K562 (cell line): ENCODE measurements around the gene ADK. TPM values are rescaled to one million over a fixed set of nuclear protein-coding genes. Genes with fewer than 3 reads are reported as not detected.

Experiments
- CEBPB ChIP-seq: fragments of 450-650 bp; IDR thresholded peaks from 2 replicates; pipeline ENCODE4 v1.6.1; 2016; ENCODE audit warnings: missing genetic modification characterization, missing compliant biosample characterization
- CHD2 ChIP-seq: IDR thresholded peaks from 2 replicates; pipeline ENCODE4 v1.6.1; 2011; ENCODE audit warnings: low read depth, low read length
- FOXJ3 ChIP-seq: sonication (generic); formaldehyde crosslinking; IDR thresholded peaks from 2 replicates; pipeline ENCODE4 v1.4.0; 2020; ENCODE audit warnings: mild to moderate bottlenecking, missing genetic modification reagents
- KDM4B ChIP-seq, 2 experiments: fragments of 450-650 bp in 1 of 2; sonication (generic) in 1 of 2; IDR thresholded peaks; 2 replicates each; pipeline ENCODE4 v1.6.1; 2016 to 2017; ENCODE audit warnings: borderline replicate concordance in 2 of 2, antibody characterized with exemption in 1 of 2, low read depth in 1 of 2, mild to moderate bottlenecking in 1 of 2
- MEF2A ChIP-seq: IDR thresholded peaks from 2 replicates; pipeline ENCODE4 v1.6.1; 2011; ENCODE audit warnings: low read depth, mild to moderate bottlenecking, low read length, moderate library complexity; ENCODE audit not compliant: control insufficient read depth
- NRF1 ChIP-seq, 2 experiments: fragments of 450-650 bp; IDR thresholded peaks in 1 of 2; conservative IDR thresholded peaks in 1 of 2; 2 replicates each; pipeline ENCODE4 v1.6.1; 2014; ENCODE audit warnings: mild to moderate bottlenecking in 2 of 2
- RAD21 ChIP-seq, 2 experiments: fragments of 250-450 bp in 1 of 2; fragments of 450-650 bp in 1 of 2; sonication (Bioruptor Pico) in 1 of 2; formaldehyde crosslinking in 1 of 2; IDR thresholded peaks in 1 of 2; conservative IDR thresholded peaks in 1 of 2; 2 replicates each; pipeline versions ENCODE4 v1.4.0 to v1.8.0; 2020 to 2022; ENCODE audit warnings: mild to moderate bottlenecking in 2 of 2, moderate library complexity in 1 of 2
- TAF15 ChIP-seq: fragments of 200-400 bp; formaldehyde crosslinking; IDR thresholded peaks from 2 replicates; pipeline ENCODE4 v1.6.1; 2017; ENCODE audit warnings: mild to moderate bottlenecking, low read depth, low read length, moderate library complexity
- TRIM24 ChIP-seq, 2 experiments: fragments of 450-650 bp; IDR thresholded peaks; 2 replicates each; pipeline ENCODE4 v1.6.1; 2016
- U2AF2 ChIP-seq: fragments of 200-400 bp; formaldehyde crosslinking; optimal IDR thresholded peaks from 2 replicates; pipeline ENCODE3; 2017; ENCODE audit warnings: low read depth, mild to moderate bottlenecking, low read length
- ZNF764 ChIP-seq: fragments of 250-450 bp; sonication (Bioruptor Pico); IDR thresholded peaks from 2 replicates; pipeline ENCODE4 v1.4.0; 2020; ENCODE audit warnings: low read depth, mild to moderate bottlenecking, moderate library complexity
- ZNF79 ChIP-seq: fragments of 250-450 bp; sonication (Bioruptor Pico); IDR thresholded peaks from 2 replicates; pipeline ENCODE4 v1.4.0; 2020; ENCODE audit warnings: low read depth, mild to moderate bottlenecking, moderate library complexity
- polyA plus RNA-seq, 8 experiments: library from polyadenylated mRNA; depleted of rRNA in 4 of 8; stranded (reverse) in 5 of 8; unstranded in 3 of 8; fragments of >200 nt; fragmentation: Nextera tagmentation in 2 of 8; fragmentation: Illumina TruSeq in 1 of 8; extraction: Ambion mirVana in 2 of 8; extraction: Trizol in 1 of 8; gene quantifications; 2 replicates each; pipeline versions ENCODE4 v1.2.1 to v1.2.3, GENCODE V29; 2011 to 2014; ENCODE audit warnings: inconsistent platforms in 1 of 8, missing spikeins in 1 of 8
- total RNA-seq, 7 experiments: library from RNA; depleted of rRNA in 6 of 7; stranded (reverse); fragments of >200 nt in 6 of 7; fragmentation: Illumina TruSeq in 2 of 7; extraction: Trizol in 2 of 7; gene quantifications; 2 replicates each; pipeline versions ENCODE4 v1.2.1 to v1.2.3, GENCODE V29; 2011 to 2021; ENCODE audit warnings: low replicate concordance in 1 of 7
- TF ChIP-seq, protein P1 (sequence below): fragments of 450-650 bp; IDR thresholded peaks from 2 replicates; pipeline ENCODE4 v1.6.1; 2018; ENCODE audit not compliant: partially characterized antibody
- TF ChIP-seq, protein P2 (sequence below): sonication (generic); IDR thresholded peaks from 2 replicates; pipeline ENCODE4 v1.6.1; 2016

Gene ADK
- total and polyA plus RNA-seq, 9 of the 15 experiments (the other 6 are each of a cell fraction or from before 2014, with no cell fraction given): 54.2 to 97.8 (median 73.6) TPM

DNA sequence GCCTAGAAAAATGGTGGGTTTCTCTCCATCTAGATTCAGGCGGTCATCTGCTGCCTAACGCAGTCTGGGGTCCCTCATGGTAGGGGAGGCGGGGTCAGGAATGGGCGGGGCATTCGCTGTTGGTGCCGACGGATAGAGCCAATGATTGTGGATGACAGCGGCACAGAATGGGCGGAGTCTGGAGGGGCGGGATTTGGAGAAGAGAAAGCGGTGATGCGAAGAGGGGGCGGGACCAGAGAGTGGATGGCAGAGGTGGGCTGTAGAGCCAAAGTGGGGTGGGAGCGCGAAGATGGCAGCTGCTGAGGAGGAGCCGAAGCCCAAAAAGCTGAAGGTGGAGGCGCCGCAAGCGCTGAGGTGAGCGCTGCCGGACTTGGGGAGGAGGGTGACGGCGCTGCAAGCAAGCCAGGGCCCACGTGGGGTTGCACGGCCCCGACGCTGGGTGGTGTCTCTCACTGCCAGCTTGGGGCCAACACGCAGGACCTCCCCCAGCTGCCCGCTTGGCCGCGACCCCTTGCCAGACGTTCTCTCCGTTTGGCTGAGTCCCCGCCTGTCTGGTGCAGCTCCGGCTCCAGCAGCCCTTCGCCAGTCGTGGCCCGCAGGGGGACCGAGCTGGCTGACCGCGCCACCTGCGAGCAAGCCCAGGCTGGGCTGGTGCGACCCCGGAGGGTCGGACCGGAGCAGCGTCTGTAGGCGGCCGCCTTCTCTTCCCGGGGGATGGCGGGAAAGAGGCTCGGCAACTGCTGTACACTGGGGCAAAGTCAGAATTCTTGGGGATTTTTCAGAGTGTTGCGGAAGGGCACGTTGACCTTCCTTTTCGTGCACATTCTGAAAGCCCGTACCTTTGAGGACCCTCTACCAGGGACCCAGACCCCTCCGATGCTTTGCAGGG lies at the start of gene ADK (continued):
- TF ChIP-seq, protein P1, sequence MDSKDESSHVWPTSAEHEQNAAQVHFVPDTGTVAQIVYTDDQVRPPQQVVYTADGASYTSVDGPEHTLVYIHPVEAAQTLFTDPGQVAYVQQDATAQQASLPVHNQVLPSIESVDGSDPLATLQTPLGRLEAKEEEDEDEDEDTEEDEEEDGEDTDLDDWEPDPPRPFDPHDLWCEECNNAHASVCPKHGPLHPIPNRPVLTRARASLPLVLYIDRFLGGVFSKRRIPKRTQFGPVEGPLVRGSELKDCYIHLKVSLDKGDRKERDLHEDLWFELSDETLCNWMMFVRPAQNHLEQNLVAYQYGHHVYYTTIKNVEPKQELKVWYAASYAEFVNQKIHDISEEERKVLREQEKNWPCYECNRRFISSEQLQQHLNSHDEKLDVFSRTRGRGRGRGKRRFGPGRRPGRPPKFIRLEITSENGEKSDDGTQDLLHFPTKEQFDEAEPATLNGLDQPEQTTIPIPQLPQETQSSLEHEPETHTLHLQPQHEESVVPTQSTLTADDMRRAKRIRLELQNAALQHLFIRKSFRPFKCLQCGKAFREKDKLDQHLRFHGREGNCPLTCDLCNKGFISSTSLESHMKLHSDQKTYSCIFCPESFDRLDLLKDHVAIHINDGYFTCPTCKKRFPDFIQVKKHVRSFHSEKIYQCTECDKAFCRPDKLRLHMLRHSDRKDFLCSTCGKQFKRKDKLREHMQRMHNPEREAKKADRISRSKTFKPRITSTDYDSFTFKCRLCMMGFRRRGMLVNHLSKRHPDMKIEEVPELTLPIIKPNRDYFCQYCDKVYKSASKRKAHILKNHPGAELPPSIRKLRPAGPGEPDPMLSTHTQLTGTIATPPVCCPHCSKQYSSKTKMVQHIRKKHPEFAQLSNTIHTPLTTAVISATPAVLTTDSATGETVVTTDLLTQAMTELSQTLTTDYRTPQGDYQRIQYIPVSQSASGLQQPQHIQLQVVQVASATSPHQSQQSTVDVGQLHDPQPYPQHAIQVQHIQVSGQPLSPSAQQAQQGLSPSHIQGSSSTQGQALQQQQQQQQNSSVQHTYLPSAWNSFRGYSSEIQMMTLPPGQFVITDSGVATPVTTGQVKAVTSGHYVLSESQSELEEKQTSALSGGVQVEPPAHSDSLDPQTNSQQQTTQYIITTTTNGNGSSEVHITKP: peak; percentile 75
- no peak for TF ChIP-seq MEF2A
- no peak for TF ChIP-seq CHD2
- no peak; a peak in 1 of 4 replicates for TF ChIP-seq TRIM24 (IDR thresholded peaks at IDR 0.05)
- peak in 1 of 2 experiments; percentile 41; a peak in 1 of 4 replicates for TF ChIP-seq RAD21 (CRISPR knock-in tag; conservative IDR thresholded peaks at IDR 0.05 in 1 of 2, IDR thresholded peaks at IDR 0.05 in 1 of 2)
- TF ChIP-seq ZNF764 (CRISPR knock-in tag): no peak
- TF ChIP-seq, protein P2, sequence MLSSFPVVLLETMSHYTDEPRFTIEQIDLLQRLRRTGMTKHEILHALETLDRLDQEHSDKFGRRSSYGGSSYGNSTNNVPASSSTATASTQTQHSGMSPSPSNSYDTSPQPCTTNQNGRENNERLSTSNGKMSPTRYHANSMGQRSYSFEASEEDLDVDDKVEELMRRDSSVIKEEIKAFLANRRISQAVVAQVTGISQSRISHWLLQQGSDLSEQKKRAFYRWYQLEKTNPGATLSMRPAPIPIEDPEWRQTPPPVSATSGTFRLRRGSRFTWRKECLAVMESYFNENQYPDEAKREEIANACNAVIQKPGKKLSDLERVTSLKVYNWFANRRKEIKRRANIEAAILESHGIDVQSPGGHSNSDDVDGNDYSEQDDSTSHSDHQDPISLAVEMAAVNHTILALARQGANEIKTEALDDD: no peak
- TF ChIP-seq FOXJ3: no peak
- TF ChIP-seq NRF1 (conservative IDR thresholded peaks at IDR 0.05 in 1 of 2, IDR thresholded peaks at IDR 0.05 in 1 of 2): peak; percentile 68 to 75
- no peak for TF ChIP-seq TAF15
- TF ChIP-seq U2AF2: no peak
- TF ChIP-seq CEBPB (tag): no peak
- no peak for TF ChIP-seq ZNF79
- TF ChIP-seq KDM4B (IDR thresholded peaks at IDR 0.05; ENCODE audit: borderline replicate concordance in 2 of 2, low read depth in 1 of 2): no peak
